Aorta (tissue), 5 donors: ENCODE measurements around the gene GCK. TPM values are rescaled to one million over a fixed set of nuclear protein-coding genes. Genes with fewer than 3 reads are reported as not detected.

ENCODE experiments used
- ATAC-seq: fragments of 200-7000 bp; cut with Tn5 transposase; one replicate; pipeline ENCODE4 v1.9.1; 2022; ENCODE audit warnings: moderate library complexity; ENCODE audit not compliant: low FRiP score
- DNase-seq, 2 donors: peaks; one replicate each; pipeline ENCODE4 v3.0.0-alpha.2; 2020
- H3K27ac ChIP-seq, 2 donors: one replicate each; pipeline ENCODE4 v1.5.1; 2013; ENCODE audit warnings: low read length in 2 of 2, mild to moderate bottlenecking in 2 of 2, moderate library complexity in 2 of 2, control low read depth in 1 of 2, inconsistent platforms in 1 of 2, low read depth in 1 of 2
- H3K27me3 ChIP-seq, 2 donors: one replicate each; pipeline ENCODE4 v1.6.1; 2013; ENCODE audit warnings: control low read depth in 1 of 2, low read length in 1 of 2, mild to moderate bottlenecking in 1 of 2, moderate library complexity in 1 of 2; ENCODE audit not compliant: insufficient read depth in 2 of 2, control insufficient read depth in 1 of 2
- H3K36me3 ChIP-seq, 2 donors: one replicate each; pipeline ENCODE4 v1.6.1; 2013; ENCODE audit warnings: control low read depth in 1 of 2, low read length in 1 of 2, mild to moderate bottlenecking in 1 of 2; ENCODE audit not compliant: insufficient read depth in 2 of 2, control insufficient read depth in 1 of 2
- H3K4me1 ChIP-seq, 2 donors: one replicate each; pipeline ENCODE4 v1.6.1; 2013; ENCODE audit warnings: low read length in 2 of 2, control low read depth in 1 of 2, mild to moderate bottlenecking in 1 of 2, moderate library complexity in 1 of 2; ENCODE audit not compliant: insufficient read depth in 2 of 2, control insufficient read depth in 1 of 2
- H3K4me3 ChIP-seq, 2 donors: one replicate each; pipeline ENCODE4 v1.5.1; 2013; ENCODE audit warnings: low read length in 2 of 2, control low read depth in 1 of 2, mild to moderate bottlenecking in 1 of 2
- H3K9me3 ChIP-seq: one replicate; pipeline ENCODE4 v1.6.1; 2013; ENCODE audit warnings: mild to moderate bottlenecking, low read length; ENCODE audit not compliant: control insufficient read depth
- WGBS, 2 donors: extraction: QIAGEN DNeasy Blood & Tissue Kit; methylation state at CpG; one replicate each; pipeline ENCODE4 v1.1.7; 2013; 5-methylcytosine and 5-hydroxymethylcytosine counted together
- intact Hi-C, 2 donors: fragments of 100-400 bp; cut with DNase I; formaldehyde crosslinking; loops; one replicate each; pipeline versions ENCODE4 v1.14.2 to v1.15.0; 2022
- long read RNA-seq, 2 donors: library from polyadenylated mRNA; unstranded; transcript quantifications; one replicate each; pipeline ENCODE4 v2.0.0, GENCODE V29; 2020 to 2021
- polyA plus RNA-seq, 2 donors: library from polyadenylated mRNA; stranded (reverse); fragments of 200-250 nt; gene quantifications; one replicate each; pipeline ENCODE4 v1.2.3, GENCODE V29; 2013
- total RNA-seq, 2 donors: library from RNA; stranded (reverse); fragmentation: NEBNext Ultra II Directional; extraction: Animal tissue kit (Norgen Biotek cat#: 25700); gene quantifications; one replicate each; pipeline ENCODE4 v1.2.1, GENCODE V29; 2021
- donor health status: healthy with polysubstance abuse.
- donor health status: Bipolar disorder and iron deficiency.
- donor health status: DM: no; HTN: no; CAD: no.
- donor health status: DM: no; HTN: no; CAD: no.
- donor health status: DM: yes; HTN: yes; CAD: no.

Gene GCK
- total RNA-seq = 1 to 10 TPM; 1.2 to 1.9 TPM
- 1 to 10 TPM; 2.1 to 6.6 TPM for polyA plus RNA-seq
- long read RNA-seq, donor 1, transcript GCK-201 (3 exons, 1,311 nt) = major isoform, 9 of 11 reads
- long read RNA-seq, donor 1, partial matches to known transcripts = 1 of 11 reads
- long read RNA-seq, donor 1, other reads (novel, unspliced or antisense) = 0 of 11 reads
- long read RNA-seq, donor 2, partial matches to known transcripts = 1 of 4 reads
- long read RNA-seq, donor 2, other reads (novel, unspliced or antisense) = 0 of 4 reads

DNA sequence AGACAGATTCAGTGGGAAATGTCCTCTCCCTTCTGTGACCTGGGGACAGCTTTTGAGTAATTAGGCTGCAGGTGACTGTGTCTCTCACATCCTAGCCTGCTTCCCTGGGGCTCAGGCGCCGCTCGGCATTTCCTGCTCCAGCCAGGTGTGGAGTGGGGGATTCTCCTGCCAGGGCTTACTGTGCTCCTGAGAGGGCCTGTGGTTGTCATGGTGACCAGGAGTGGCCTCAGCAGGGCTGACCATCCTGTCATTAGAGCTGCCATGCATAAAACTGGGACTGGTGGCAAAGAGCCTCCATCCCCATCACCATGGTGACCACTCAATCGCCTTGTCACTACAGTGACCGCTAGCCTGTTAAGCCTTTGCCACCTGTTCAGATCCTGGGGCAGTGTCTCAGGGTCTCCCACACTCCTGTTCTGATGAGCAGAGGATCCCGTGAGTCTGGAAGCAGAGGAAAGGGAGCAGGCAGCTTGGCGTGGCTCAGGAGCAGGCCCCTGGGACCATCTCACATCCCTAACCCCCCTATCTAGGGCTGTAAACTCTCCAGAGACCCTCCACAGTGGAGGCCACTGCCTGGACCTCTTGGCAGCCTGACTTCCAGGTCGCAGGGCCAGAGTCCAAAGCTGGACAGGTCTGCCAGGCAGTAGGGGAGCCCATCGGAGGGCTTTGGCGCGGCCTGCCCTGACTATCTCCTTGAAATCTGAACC is at the start of gene GCK:
GCK (minus strand) TSS at position 154 of the 707 bp plus-strand sequence. CDS start 486 bp downstream, outside the sequence.
- H3K36me3 ChIP-seq = no peaks in the 10 kb centered on the region
- intact Hi-C loops = no loop called here
- no peak for DNase-seq
- H3K27me3 ChIP-seq = no peaks in the 10 kb centered on the region
- no peaks in the 10 kb centered on the region for H3K9me3 ChIP-seq
- ATAC-seq = no peak
- H3K27ac ChIP-seq = no peak within 1 kb of the TSS
- H3K4me3 ChIP-seq = no peak within 1 kb of the TSS
- WGBS, 2 donors = 85 to 88% methylated on average over 11 of the region's 11 CpGs
- no peaks in the 10 kb centered on the region for H3K4me1 ChIP-seq

DNA sequence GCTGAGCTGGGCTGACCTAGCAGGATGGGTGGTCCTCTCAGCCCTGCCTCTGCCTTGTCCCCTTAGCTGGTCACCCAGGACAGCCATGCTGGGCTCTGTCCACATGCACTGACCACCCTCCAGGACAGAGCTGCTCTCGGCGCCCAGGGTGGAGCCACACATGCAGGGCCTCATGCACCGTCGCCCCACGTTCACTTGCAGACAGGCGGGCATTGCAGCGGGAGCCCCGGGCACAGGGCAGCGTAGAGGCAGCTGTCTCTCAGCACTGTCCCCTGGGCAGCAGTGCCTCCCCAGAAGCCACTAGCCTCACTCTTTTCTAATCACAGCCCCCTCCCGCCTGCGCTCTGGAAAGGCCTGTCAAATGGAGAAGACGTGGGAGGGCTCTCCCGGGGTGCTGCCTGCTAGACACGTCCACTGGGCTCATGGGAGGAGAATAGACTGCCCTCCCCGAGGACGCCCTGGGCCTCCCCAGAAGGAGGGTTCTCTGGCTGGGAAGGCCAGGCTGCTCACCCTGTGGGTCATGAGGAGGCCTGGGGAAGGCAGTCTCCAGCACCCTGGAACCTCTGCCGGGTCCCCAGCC is 49.0 kb upstream of the GCK start:
- no peak overlapping the region for H3K27ac ChIP-seq
- H3K36me3 ChIP-seq = no peaks in the 10 kb centered on the region
- no peaks in the 10 kb centered on the region for H3K9me3 ChIP-seq
- H3K27me3 ChIP-seq = no peaks in the 10 kb centered on the region
- ATAC-seq (no peak), DNase-seq (no peak)
- H3K4me3 ChIP-seq = no peak overlapping the region
- 85 to 86% methylated on average over 17 of the region's 17 CpGs for WGBS, 2 donors
- intact Hi-C loops = no loop called here
- H3K4me1 ChIP-seq = no peaks in the 10 kb centered on the region

DNA sequence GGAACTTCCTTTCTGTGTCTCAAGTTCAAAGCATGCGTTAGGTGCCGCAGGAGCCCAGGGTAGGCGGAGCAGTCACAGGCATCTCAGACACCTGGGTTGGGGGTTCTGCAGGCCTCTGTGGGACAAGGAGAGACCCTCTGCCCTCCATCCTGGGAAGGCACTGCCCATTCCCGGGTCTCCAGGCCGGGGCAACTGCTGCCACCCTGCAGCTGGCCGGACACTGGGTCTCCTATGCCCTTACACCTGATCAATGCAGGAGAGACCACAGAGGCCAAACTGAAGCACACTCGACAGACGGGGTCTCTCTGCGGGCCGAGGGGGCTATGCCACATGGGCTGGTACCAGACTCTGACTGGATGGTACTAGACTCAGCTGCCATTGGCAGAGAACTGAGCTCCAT is 48.5 kb upstream of the GCK start:
- Histone ChIP-seq H3K27ac (no peak overlapping the region), H3K9me3 (no peaks in the 10 kb centered on the region), H3K4me3 (no peak overlapping the region), H3K27me3 (no peaks in the 10 kb centered on the region), H3K36me3 (no peaks in the 10 kb centered on the region), H3K4me1 (no peaks in the 10 kb centered on the region)
- DNase-seq = no peak
- intact Hi-C loops = no loop called here
- WGBS, 2 donors = 93% methylated on average over 10 of the region's 10 CpGs
- no peak for ATAC-seq

DNA sequence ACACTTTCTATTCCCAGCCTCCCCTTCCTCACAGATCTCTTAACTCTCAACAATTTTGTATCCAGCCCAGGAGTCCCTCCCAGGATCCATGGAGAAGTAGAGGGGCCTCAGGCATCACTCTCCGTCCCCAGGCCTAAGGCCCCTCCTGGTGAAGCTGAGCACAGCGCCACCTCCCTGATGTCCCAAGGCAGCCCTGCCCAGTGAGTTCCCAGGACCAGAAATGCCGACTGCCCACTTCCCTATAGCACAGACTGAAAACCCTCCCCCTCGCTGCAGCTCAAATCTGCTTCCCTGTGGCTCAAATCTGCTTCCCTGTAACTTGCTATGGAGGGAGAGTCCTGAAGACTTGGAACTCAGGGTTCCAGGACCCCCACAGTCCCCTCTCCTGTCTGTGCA is 47.1 kb upstream of the GCK start:
- Histone ChIP-seq H3K36me3 (no peaks in the 10 kb centered on the region), H3K27ac (no peak overlapping the region), H3K4me3 (no peak overlapping the region), H3K4me1 (no peaks in the 10 kb centered on the region), H3K9me3 (no peaks in the 10 kb centered on the region), H3K27me3 (no peaks in the 10 kb centered on the region)
- DNase-seq (no peak), ATAC-seq (no peak)
- 80 to 87% methylated on average over 4 of the region's 4 CpGs for WGBS, 2 donors
- intact Hi-C loops = no loop called here

DNA sequence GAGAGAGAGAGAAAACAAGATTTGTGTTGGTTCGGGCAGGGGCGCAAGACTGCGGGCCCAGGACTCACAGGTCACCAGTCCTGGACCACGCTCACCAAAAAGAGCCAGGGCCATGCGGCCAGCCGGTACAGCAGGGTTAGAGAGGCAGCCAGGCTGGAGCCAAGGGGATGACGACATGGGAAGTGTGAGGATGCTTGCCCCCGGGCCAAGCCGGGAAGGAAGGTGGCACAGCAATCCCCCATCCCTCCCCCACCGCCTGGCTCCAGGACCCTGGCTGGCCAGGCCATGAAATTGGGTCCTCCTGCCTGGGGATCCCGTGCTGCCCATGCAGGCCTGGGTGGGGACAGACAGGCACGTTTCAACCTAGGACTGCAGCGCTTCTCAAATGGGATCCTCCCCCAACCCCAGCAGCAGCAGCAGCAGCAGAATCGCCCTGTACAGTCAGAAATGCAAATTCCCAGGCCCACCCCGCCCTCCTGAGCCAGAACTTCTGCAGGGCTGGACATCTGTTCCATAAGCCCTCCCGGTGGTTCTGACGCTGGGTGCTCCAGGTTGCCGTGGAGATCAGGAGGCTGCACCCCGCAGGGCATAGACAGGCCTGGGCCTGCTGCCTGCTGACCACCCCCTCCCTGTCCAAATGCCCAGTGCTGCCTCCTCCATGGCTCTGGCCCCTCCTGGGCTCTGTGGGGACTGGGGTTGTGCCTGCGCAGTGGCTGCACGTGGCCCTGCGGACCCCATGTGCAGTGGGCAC is 46.5 kb upstream of the GCK start:
- Histone ChIP-seq H3K27ac (no peak overlapping the region), H3K36me3 (no peaks in the 10 kb centered on the region), H3K9me3 (no peaks in the 10 kb centered on the region), H3K4me3 (no peak overlapping the region), H3K4me1 (no peaks in the 10 kb centered on the region), H3K27me3 (no peaks in the 10 kb centered on the region)
- no peak for DNase-seq
- intact Hi-C loops = no loop called here
- no peak for ATAC-seq
- 68% methylated on average over 22 of the region's 22 CpGs for WGBS, 2 donors

DNA sequence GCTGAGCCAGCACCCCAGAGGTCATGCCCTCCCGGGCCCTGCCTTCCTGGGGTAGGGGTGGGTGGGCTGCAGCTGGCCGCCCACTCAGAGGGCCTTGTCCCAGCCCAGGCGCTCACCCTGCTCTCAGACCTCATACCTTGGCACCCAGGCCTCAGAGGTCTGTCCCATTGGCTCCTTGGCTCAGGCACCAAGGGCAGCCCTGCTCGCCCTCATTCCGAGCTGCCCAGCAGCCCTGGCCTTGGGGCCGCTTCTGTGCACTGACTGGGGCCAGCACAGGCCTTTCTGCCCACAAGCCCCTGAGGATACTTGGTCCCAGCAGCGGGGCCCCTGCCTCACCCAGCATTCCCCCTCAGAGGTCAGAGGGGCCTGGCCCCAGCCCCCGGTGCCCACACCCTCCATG is 45.8 kb upstream of the GCK start:
- no peaks in the 10 kb centered on the region for H3K27me3 ChIP-seq
- ATAC-seq (no peak), DNase-seq (no peak)
- no peaks in the 10 kb centered on the region for H3K4me1 ChIP-seq
- WGBS, 2 donors = 85 to 88% methylated on average over 8 of the region's 8 CpGs
- no peak overlapping the region for H3K27ac ChIP-seq
- intact Hi-C loops = no loop called here
- H3K36me3 ChIP-seq = no peaks in the 10 kb centered on the region
- no peaks in the 10 kb centered on the region for H3K9me3 ChIP-seq
- H3K4me3 ChIP-seq = no peak overlapping the region

DNA sequence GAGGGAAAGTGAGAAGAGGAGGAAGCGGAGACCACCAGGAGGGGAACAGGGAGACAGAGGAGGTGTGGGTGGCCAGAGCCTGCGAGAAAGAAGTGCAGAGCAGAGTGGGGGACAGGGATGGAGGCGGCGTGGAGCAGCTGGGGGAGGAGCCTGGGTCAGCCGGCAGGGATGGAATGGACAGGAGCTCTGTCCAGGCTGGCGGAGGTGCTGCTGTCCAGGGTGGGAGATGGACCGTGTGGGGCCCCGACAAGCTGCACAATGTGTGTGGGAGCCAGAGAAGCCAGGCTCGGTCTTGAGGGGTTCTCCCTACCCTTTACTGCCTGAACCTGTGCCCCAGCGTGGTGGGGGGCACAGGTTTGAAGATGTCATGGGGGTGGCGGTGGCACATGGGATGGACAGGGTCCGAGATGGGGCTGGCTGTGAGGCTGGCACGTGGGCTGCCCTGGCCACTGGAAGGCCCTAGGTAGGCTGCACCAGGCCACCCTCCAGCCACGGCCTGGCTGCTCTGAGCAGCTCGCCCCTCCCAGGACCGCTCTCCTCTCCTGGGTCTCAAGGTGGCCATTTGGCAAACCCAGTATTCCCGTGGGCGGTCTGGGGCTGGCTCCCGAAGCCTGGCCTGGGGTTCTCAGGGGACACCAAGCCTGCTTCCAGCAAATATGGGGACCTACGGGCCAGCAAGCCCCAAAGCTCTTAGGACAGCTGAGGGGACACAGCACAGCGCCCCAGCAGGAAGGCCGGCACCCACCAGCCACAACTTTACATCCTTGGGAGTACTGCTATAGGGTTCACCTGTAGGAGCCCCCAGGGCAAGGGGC is 43.9 kb upstream of the GCK start:
- Histone ChIP-seq H3K9me3 (no peaks in the 10 kb centered on the region), H3K4me1 (no peaks in the 10 kb centered on the region), H3K27ac (no peak overlapping the region), H3K36me3 (no peaks in the 10 kb centered on the region), H3K27me3 (no peaks in the 10 kb centered on the region), H3K4me3 (no peak overlapping the region)
- ATAC-seq (no peak), DNase-seq (no peak)
- intact Hi-C loops = no loop called here
- 81 to 86% methylated on average over 21 to 22 of the region's 22 CpGs for WGBS, 2 donors

DNA sequence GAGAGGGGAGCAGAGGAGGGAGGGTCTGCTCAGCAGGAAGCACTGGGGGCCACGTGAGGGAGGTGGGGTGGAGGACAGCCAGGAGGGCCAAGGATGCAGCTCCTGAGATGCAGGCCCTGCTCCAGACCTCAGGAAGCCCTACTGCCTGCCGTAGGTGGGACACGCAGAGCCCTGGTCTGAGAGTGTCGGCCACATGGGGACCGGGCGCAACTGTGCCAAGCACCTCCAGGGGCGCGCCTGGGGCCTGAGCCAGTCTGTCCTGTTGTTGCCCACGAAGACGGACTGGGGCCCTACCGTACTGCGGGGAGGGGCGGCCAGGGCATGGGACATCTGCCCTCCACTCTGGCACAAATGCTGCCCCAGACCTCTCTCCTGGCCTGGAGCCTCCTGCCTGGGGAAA is 43.2 kb upstream of the GCK start:
- H3K27ac ChIP-seq = no peak overlapping the region
- ATAC-seq (no peak), DNase-seq (no peak)
- intact Hi-C loops = no loop called here
- H3K36me3 ChIP-seq = no peaks in the 10 kb centered on the region
- no peaks in the 10 kb centered on the region for H3K9me3 ChIP-seq
- H3K4me1 ChIP-seq = no peaks in the 10 kb centered on the region
- WGBS, 2 donors = 89 to 92% methylated on average over 13 of the region's 13 CpGs
- H3K27me3 ChIP-seq = no peaks in the 10 kb centered on the region
- no peak overlapping the region for H3K4me3 ChIP-seq
